AG04450 (cell line): ENCODE data around the gene BID. TPM values are rescaled to one million over a fixed set of nuclear protein-coding genes. Genes with fewer than 3 reads are reported as not detected.
A peak's percentile ranks its signal among the peaks of the same experiment; 100 is the strongest.

ENCODE experiments used
- CTCF ChIA-PET: fragments of 300-600, 350-600 bp; formaldehyde crosslinking; extraction: SDS; loops from one replicate; lab custom pipeline; 2022; ENCODE audit warnings: antibody characterized with exemption, inconsistent platforms; lab: Charles Lee
- POLR2A ChIA-PET: fragments of 350-600 bp; formaldehyde crosslinking; extraction: SDS; loops from one replicate; lab custom pipeline; 2021; ENCODE audit warnings: antibody characterized with exemption, inconsistent platforms; lab: Yijun Ruan, JAX
- DNase-seq: peaks from one replicate; pipeline ENCODE4 v3.0.0-alpha.2; 2011; ENCODE audit warnings: low read depth, low spot score
- H3K27ac ChIP-seq: one replicate; pipeline ENCODE4 v1.5.1; 2012; ENCODE audit warnings: low read depth, low read length, control low read depth
- H3K27me3 ChIP-seq: one replicate; pipeline ENCODE4 v1.6.0; 2012; ENCODE audit warnings: low read length; ENCODE audit not compliant: control insufficient read depth, insufficient read depth
- H3K4me3 ChIP-seq: 2 replicates; pipeline ENCODE4 v1.5.1; 2011; ENCODE audit warnings: mild to moderate bottlenecking, low read depth, low read length, control low read depth
- H3K9me3 ChIP-seq: 2 replicates; pipeline ENCODE4 v1.5.1; 2012; ENCODE audit warnings: low read length; ENCODE audit not compliant: control insufficient read depth, insufficient read depth
- polyA plus RNA-seq: library from polyadenylated mRNA; depleted of rRNA; stranded (reverse); fragments of >200 nt; gene quantifications from 2 replicates; pipeline ENCODE4 v1.2.3, GENCODE V29; 2011
- TF ChIP-seq, protein P1 (sequence below): IDR thresholded peaks from 2 replicates; pipeline ENCODE4 v1.5.1; 2011; ENCODE audit warnings: low read depth, low read length, control low read depth, inconsistent platforms

The BID gene
- polyA plus RNA-seq, 1 experiment, result 65.3 TPM

GRCh38 chr22:17782621-17783020, 8.4 kb upstream of the BID start:
- POLR2A ChIA-PET, result no interaction called here
- CTCF ChIA-PET, result interaction anchor here (0.9 to 3.7 kb wide), 2 partner anchors 41 to 224 kb away, joined by 3 to 24 read pairs; no protein-coding TSS in a partner anchor
- H3K4me3 ChIP-seq, result no peak overlapping the region
- no peaks in the 10 kb centered on the region for H3K27me3 ChIP-seq
- DNase-seq, result no peak
- peaks cover 5% of the 10 kb centered on the region; the same call in 1 of the 2 replicates for H3K9me3 ChIP-seq
- TF ChIP-seq, protein P1, sequence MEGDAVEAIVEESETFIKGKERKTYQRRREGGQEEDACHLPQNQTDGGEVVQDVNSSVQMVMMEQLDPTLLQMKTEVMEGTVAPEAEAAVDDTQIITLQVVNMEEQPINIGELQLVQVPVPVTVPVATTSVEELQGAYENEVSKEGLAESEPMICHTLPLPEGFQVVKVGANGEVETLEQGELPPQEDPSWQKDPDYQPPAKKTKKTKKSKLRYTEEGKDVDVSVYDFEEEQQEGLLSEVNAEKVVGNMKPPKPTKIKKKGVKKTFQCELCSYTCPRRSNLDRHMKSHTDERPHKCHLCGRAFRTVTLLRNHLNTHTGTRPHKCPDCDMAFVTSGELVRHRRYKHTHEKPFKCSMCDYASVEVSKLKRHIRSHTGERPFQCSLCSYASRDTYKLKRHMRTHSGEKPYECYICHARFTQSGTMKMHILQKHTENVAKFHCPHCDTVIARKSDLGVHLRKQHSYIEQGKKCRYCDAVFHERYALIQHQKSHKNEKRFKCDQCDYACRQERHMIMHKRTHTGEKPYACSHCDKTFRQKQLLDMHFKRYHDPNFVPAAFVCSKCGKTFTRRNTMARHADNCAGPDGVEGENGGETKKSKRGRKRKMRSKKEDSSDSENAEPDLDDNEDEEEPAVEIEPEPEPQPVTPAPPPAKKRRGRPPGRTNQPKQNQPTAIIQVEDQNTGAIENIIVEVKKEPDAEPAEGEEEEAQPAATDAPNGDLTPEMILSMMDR, result no peak
- H3K27ac ChIP-seq, result no peak overlapping the region

DNA sequence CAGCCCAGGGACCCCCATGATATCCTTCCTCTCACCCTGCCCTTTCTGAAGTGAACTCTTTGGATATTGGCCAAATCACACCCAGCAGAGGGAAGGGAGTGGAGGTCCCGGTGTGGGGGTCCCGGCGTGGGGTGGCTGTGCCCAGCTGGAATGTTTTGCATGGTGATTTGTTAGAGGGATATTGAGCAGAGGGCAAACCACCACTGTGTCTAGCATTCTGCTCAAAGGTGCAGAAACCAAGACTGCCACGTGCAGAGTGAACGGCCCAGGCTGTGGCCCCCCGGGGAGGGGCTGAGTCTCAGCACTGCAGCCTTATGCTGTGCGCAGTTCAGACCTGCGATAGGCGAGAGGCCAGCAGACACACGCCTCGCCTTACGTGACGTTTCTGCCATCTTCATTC, 7.9 kb upstream of the BID start:
- H3K27me3 ChIP-seq, result no peaks in the 10 kb centered on the region
- DNase-seq, result no peak
- POLR2A ChIA-PET, result no interaction called here
- H3K9me3 ChIP-seq, result peaks cover 5% of the 10 kb centered on the region; the same call in 1 of the 2 replicates
- H3K27ac ChIP-seq, result peak overlapping the region; percentile 81
- no peak overlapping the region for H3K4me3 ChIP-seq
- CTCF ChIA-PET, result interaction anchor here (1.4 kb wide), 1 partner anchor 17 kb away, joined by 3 read pairs; no protein-coding TSS in a partner anchor
- TF ChIP-seq, protein P1, result no peak

DNA sequence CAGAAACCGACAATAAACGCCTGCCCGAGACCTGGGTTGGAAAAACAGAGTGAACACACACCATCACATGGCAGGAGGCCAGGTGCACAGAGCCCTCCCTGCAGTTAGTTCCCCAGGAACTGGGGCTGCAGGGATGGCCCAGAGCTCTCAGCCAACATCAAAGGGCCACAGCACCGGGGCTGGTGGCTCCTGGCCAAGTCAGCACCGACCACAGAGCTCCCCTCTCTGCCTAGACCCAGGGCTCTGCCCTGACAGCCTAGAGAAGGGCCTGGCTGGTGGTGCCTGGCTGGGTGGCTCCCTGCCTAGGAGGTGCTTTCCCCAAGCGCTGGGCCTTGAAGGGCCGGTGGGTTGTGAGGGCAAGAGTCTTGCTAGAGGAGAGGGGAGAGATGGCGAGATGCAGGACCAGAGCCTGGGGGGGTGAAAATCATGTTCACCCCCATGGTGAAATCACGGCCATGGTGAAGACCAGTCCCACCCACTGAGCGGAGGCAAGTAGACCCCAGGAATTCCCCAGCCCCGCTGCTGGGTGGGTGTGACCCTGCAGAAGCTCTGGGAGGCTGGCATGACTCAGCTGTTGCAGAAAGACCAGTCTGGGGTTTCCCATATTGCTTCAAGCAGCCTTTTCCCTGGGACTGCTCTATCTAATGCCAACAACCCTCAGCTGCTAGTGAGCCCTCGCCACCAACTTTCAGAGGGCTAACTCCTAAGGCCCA, 7.2 kb upstream of the BID start:
- peak; percentile 72 for DNase-seq
- POLR2A ChIA-PET, result no interaction called here
- no peak overlapping the region for H3K4me3 ChIP-seq
- peaks cover 5% of the 10 kb centered on the region; the same call in 1 of the 2 replicates for H3K9me3 ChIP-seq
- TF ChIP-seq, protein P1, result no peak
- no peaks in the 10 kb centered on the region for H3K27me3 ChIP-seq
- CTCF ChIA-PET, result interaction anchor here (1.4 kb wide), 1 partner anchor 16 kb away, joined by 3 read pairs; no protein-coding TSS in a partner anchor
- peak overlapping the region; percentile 81 for H3K27ac ChIP-seq

GRCh38 chr22:17780741-17781318, 6.6 kb upstream of the BID start:
- peaks cover 5% of the 10 kb centered on the region; the same call in 1 of the 2 replicates for H3K9me3 ChIP-seq
- ChIA-PET POLR2A (no interaction called here), CTCF (interaction anchor here (1.4 kb wide), 1 partner anchor 16 kb away, joined by 3 read pairs; no protein-coding TSS in a partner anchor)
- peak overlapping the region; percentile 81 for H3K27ac ChIP-seq
- no peak for DNase-seq
- no peak overlapping the region for H3K4me3 ChIP-seq
- TF ChIP-seq, protein P1, result no peak
- no peaks in the 10 kb centered on the region for H3K27me3 ChIP-seq
